Liver (tissue), 9 donors: ENCODE data around the gene CHID1. TPM values are rescaled to one million over a fixed set of nuclear protein-coding genes. Genes with fewer than 3 reads are reported as not detected.

Experiments
- DNase-seq: peaks from one replicate; pipeline ENCODE4 v3.0.0-alpha.2; 2017; ENCODE audit warnings: low spot score
- H3K27ac ChIP-seq, 2 donors: one replicate each; pipeline ENCODE4 v1.7.0; 2013; ENCODE audit warnings: inconsistent platforms in 2 of 2, low read length in 2 of 2, control low read depth in 1 of 2, low read depth in 1 of 2, mild to moderate bottlenecking in 1 of 2
- H3K27me3 ChIP-seq, 4 donors: one replicate each; pipeline versions ENCODE4 v1.6.1 to v1.7.0; 2013; ENCODE audit warnings: low read length in 3 of 4, inconsistent platforms in 1 of 4, mild to moderate bottlenecking in 1 of 4, moderate library complexity in 1 of 4; ENCODE audit not compliant: control insufficient read depth in 4 of 4, insufficient read depth in 4 of 4
- H3K36me3 ChIP-seq, 4 donors: one replicate each; pipeline versions ENCODE4 v1.6.1 to v1.7.0; 2013; ENCODE audit warnings: low read length in 3 of 4, mild to moderate bottlenecking in 3 of 4, low read depth in 1 of 4, moderate library complexity in 1 of 4; ENCODE audit not compliant: control insufficient read depth in 4 of 4, insufficient read depth in 3 of 4
- H3K4me1 ChIP-seq, 4 donors: one replicate each; pipeline versions ENCODE4 v1.6.1 to v1.7.0; 2013; ENCODE audit warnings: low read length in 3 of 4, mild to moderate bottlenecking in 3 of 4, moderate library complexity in 1 of 4; ENCODE audit not compliant: control insufficient read depth in 4 of 4, insufficient read depth in 4 of 4
- H3K4me3 ChIP-seq, 3 donors: one replicate each; pipeline versions ENCODE4 v1.6.1 to v1.7.0; 2013; ENCODE audit warnings: low read length in 3 of 3, control low read depth in 1 of 3, low read depth in 1 of 3, mild to moderate bottlenecking in 1 of 3
- H3K9ac ChIP-seq, 2 donors: one replicate each; pipeline ENCODE4 v1.7.0; 2013; ENCODE audit warnings: low read length in 2 of 2, mild to moderate bottlenecking in 2 of 2, moderate library complexity in 2 of 2, control low read depth in 1 of 2, low read depth in 1 of 2
- H3K9me3 ChIP-seq, 4 donors: one replicate each; pipeline versions ENCODE4 v1.6.1 to v1.7.0; 2013; ENCODE audit warnings: low read length in 3 of 4; ENCODE audit not compliant: control insufficient read depth in 4 of 4
- ATF3 ChIP-seq: IDR thresholded peaks from 2 replicates; pipeline ENCODE4 v1.6.1; 2016; ENCODE audit warnings: antibody characterized with exemption
- CTCF ChIP-seq: fragments of 150-350 bp; IDR thresholded peaks from 2 replicates; pipeline ENCODE4 v1.5.1; 2017; ENCODE audit warnings: improper control_type of control experiment, low read depth, low read length; ENCODE audit not compliant: missing input control
- EGR1 ChIP-seq, 2 donors: IDR thresholded peaks; 2 replicates each; pipeline ENCODE4 v1.6.1; 2016 to 2018; ENCODE audit warnings: antibody characterized with exemption in 2 of 2, low read depth in 2 of 2
- HNF4G ChIP-seq: IDR thresholded peaks from 2 replicates; pipeline ENCODE4 v1.6.1; 2016; ENCODE audit warnings: antibody characterized with exemption
- JUND ChIP-seq, 2 donors: IDR thresholded peaks; 2 replicates each; pipeline ENCODE4 v1.6.1; 2016; ENCODE audit warnings: antibody characterized with exemption in 2 of 2
- MAX ChIP-seq: IDR thresholded peaks from 2 replicates; pipeline ENCODE4 v1.6.1; 2016; ENCODE audit warnings: antibody characterized with exemption
- NR2F2 ChIP-seq: IDR thresholded peaks from 2 replicates; pipeline ENCODE4 v1.6.1; 2016; ENCODE audit warnings: antibody characterized with exemption
- RXRA ChIP-seq, 2 donors: IDR thresholded peaks; 2 replicates each; pipeline ENCODE4 v1.6.1; 2017 to 2018; ENCODE audit warnings: antibody characterized with exemption in 2 of 2, mild to moderate bottlenecking in 1 of 2
- SP1 ChIP-seq: IDR thresholded peaks from 2 replicates; pipeline ENCODE4 v1.6.1; 2018; ENCODE audit warnings: antibody characterized with exemption, mild to moderate bottlenecking
- YY1 ChIP-seq: IDR thresholded peaks from 2 replicates; pipeline ENCODE4 v1.6.1; 2016; ENCODE audit warnings: antibody characterized with exemption, mild to moderate bottlenecking
- WGBS: extraction: QIAGEN DNeasy Blood & Tissue Kit; methylation state at CpG from one replicate; pipeline ENCODE4 v1.1.7; 2013; 5-methylcytosine and 5-hydroxymethylcytosine counted together
- polyA plus RNA-seq, 2 donors: library from polyadenylated mRNA; stranded (reverse) in 1 of 2; unstranded in 1 of 2; fragments of 200-250 nt in 1 of 2; fragments of >200 nt in 1 of 2; fragmentation: Nextera tagmentation in 1 of 2; extraction: Ambion mirVana in 1 of 2; gene quantifications; one replicate each; pipeline versions ENCODE4 v1.2.1 to v1.2.3, GENCODE V29; 2013 to 2015
- total RNA-seq, 2 donors: library from RNA; depleted of rRNA; stranded (reverse); fragments of >200 nt; gene quantifications; one replicate each; pipeline ENCODE4 v1.2.3, GENCODE V29; 2014
- TF ChIP-seq, protein P1 (sequence below): IDR thresholded peaks from 2 replicates; pipeline ENCODE4 v1.6.1; 2016; ENCODE audit warnings: antibody characterized with exemption, mild to moderate bottlenecking
- donor health status: healthy.
- donor health status: healthy.
- donor health status: healthy.
- donor health status: healthy.
- donor health status: healthy.

The CHID1 gene
- total and polyA plus RNA-seq, 4 donors, result 39.5 to 68.8 (median 59.1) TPM

GRCh38 chr11:912266-912665 is 1.7 kb upstream of the CHID1 start:
- Histone ChIP-seq H3K4me3 (no peak overlapping the region), H3K36me3 (peaks cover 0 to 2% (median under 1%) of the 10 kb centered on the region in 4 donors), H3K27me3 (no peaks in the 10 kb centered on the region), H3K9ac (no peak overlapping the region), H3K27ac (peak overlapping the region in 1 of 2 donors; percentile 93), H3K4me1 (peaks cover 1 to 49% (median 36%) of the 10 kb centered on the region in 4 donors), H3K9me3 (no peaks in the 10 kb centered on the region)
- TF ChIP-seq HNF4G, result no peak
- no peak for TF ChIP-seq SP1
- no peak for TF ChIP-seq EGR1 (IDR thresholded peaks at IDR 0.05; ENCODE audit: low read depth in 2 of 2)
- TF ChIP-seq JUND (IDR thresholded peaks at IDR 0.05), result no peak
- no peak for TF ChIP-seq YY1
- no peak for TF ChIP-seq CTCF
- 91% methylated on average over 14 of the region's 14 CpGs for WGBS
- DNase-seq, result no peak

DNA sequence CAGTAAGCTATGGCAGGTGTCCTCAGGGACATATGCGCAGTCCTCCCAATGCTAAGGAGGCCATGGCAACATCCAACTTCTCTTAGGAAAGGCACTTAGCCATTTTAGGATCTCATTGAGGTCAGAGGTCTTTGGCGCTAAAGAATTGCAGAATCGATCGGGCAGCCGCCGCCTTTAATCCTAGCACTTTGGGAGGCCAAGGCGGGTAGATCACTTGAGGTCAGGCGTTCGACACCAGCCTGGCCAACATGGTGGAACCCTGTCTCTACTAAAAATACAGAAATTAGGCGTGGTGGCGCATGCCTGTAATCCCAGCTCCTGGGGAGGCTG is 1.2 kb upstream of the CHID1 start:
- peak overlapping the region in 1 of 2 donors; percentile 23 for H3K9ac ChIP-seq
- 51% methylated on average over 11 of the region's 11 CpGs for WGBS
- H3K4me3 ChIP-seq, result peak overlapping the region in 2 of 3 donors; percentile 56 to 69
- peak overlapping the region; percentile 88 to 93 for H3K27ac ChIP-seq
- TF ChIP-seq JUND (IDR thresholded peaks at IDR 0.05), result no peak
- TF ChIP-seq ATF3, result no peak
- no peak for TF ChIP-seq HNF4G
- peak; percentile 77 for TF ChIP-seq NR2F2
- TF ChIP-seq SP1, result peak; percentile 23
- peak in 1 of 2 donors; percentile 75 for TF ChIP-seq RXRA (IDR thresholded peaks at IDR 0.05)
- TF ChIP-seq, protein P1, sequence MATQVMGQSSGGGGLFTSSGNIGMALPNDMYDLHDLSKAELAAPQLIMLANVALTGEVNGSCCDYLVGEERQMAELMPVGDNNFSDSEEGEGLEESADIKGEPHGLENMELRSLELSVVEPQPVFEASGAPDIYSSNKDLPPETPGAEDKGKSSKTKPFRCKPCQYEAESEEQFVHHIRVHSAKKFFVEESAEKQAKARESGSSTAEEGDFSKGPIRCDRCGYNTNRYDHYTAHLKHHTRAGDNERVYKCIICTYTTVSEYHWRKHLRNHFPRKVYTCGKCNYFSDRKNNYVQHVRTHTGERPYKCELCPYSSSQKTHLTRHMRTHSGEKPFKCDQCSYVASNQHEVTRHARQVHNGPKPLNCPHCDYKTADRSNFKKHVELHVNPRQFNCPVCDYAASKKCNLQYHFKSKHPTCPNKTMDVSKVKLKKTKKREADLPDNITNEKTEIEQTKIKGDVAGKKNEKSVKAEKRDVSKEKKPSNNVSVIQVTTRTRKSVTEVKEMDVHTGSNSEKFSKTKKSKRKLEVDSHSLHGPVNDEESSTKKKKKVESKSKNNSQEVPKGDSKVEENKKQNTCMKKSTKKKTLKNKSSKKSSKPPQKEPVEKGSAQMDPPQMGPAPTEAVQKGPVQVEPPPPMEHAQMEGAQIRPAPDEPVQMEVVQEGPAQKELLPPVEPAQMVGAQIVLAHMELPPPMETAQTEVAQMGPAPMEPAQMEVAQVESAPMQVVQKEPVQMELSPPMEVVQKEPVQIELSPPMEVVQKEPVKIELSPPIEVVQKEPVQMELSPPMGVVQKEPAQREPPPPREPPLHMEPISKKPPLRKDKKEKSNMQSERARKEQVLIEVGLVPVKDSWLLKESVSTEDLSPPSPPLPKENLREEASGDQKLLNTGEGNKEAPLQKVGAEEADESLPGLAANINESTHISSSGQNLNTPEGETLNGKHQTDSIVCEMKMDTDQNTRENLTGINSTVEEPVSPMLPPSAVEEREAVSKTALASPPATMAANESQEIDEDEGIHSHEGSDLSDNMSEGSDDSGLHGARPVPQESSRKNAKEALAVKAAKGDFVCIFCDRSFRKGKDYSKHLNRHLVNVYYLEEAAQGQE, result no peak
- H3K4me1 ChIP-seq, result peaks cover 1 to 49% (median 36%) of the 10 kb centered on the region in 4 donors
- H3K36me3 ChIP-seq, result peaks cover 0 to 2% (median under 1%) of the 10 kb centered on the region in 4 donors
- H3K9me3 ChIP-seq, result no peaks in the 10 kb centered on the region
- DNase-seq, result no peak
- H3K27me3 ChIP-seq, result no peaks in the 10 kb centered on the region

- Histone ChIP-seq H3K27me3 (no peaks in the 10 kb centered on the region), H3K36me3 (peaks cover 0 to 2% (median under 1%) of the 10 kb centered on the region in 4 donors), H3K27ac (peak overlapping the region; percentile 88 to 93), H3K9me3 (no peaks in the 10 kb centered on the region), H3K4me1 (peaks cover 1 to 49% (median 36%) of the 10 kb centered on the region in 4 donors), H3K4me3 (peak overlapping the region; percentile 56 to 72 (median 69)), H3K9ac (peak overlapping the region; percentile 23 to 84)
- peak; percentile 65 for DNase-seq
- 2% methylated on average over 68 of the region's 68 CpGs for WGBS
- TF ChIP-seq, protein P1, result peak; percentile 39
- peak; percentile 5 for TF ChIP-seq CTCF
- no peak for TF ChIP-seq MAX
Observed at GRCh38 chr11:911031-911889, 650 bp upstream of the CHID1 start.
